Measurements from ENCODE around the gene KLF6.

Gene KLF6

GRCh38 chr10:3784510-3785250 lies at the start of gene KLF6:
Gene KLF6 (minus strand): TSS chr10:3785209. CDS start chr10:3785014, 195 bp downstream.
- TF ChIP-seq CTCF (conservative IDR thresholded peaks at IDR 0.05) (no peak), ZFX (IDR thresholded peaks at IDR 0.05) (peak; percentile 22)
- H3K27ac ChIP-seq: peak within 1 kb of the TSS; percentile 98

- TF ChIP-seq ZFX (IDR thresholded peaks at IDR 0.05): no peak
- TF ChIP-seq CTCF (conservative IDR thresholded peaks at IDR 0.05): no peak
- H3K27ac ChIP-seq: no peak overlapping the region
Measured at GRCh38 chr10:3834404-3834803, 49.4 kb upstream of the KLF6 start.

- TF ChIP-seq CTCF (conservative IDR thresholded peaks at IDR 0.05): no peak
- TF ChIP-seq ZFX (IDR thresholded peaks at IDR 0.05): no peak
- H3K27ac ChIP-seq: no peak overlapping the region
Measured at GRCh38 chr10:3833046-3833445, 48.0 kb upstream of the KLF6 start.

GRCh38 chr10:3832022-3832786 lies 47.2 kb upstream of the KLF6 start:
- TF ChIP-seq ZFX (IDR thresholded peaks at IDR 0.05) (no peak), CTCF (conservative IDR thresholded peaks at IDR 0.05) (no peak)
- H3K27ac ChIP-seq: no peak overlapping the region

GRCh38 chr10:3831608-3832007 lies 46.6 kb upstream of the KLF6 start:
- H3K27ac ChIP-seq: no peak overlapping the region
- TF ChIP-seq ZFX (IDR thresholded peaks at IDR 0.05) (no peak), CTCF (conservative IDR thresholded peaks at IDR 0.05) (no peak)

- TF ChIP-seq CTCF (conservative IDR thresholded peaks at IDR 0.05) (no peak), ZFX (IDR thresholded peaks at IDR 0.05) (no peak)
- no peak overlapping the region for H3K27ac ChIP-seq
Measured at GRCh38 chr10:3830946-3831345, 45.9 kb upstream of the KLF6 start.
